ENCODE data around the gene SNAP91.

DNA sequence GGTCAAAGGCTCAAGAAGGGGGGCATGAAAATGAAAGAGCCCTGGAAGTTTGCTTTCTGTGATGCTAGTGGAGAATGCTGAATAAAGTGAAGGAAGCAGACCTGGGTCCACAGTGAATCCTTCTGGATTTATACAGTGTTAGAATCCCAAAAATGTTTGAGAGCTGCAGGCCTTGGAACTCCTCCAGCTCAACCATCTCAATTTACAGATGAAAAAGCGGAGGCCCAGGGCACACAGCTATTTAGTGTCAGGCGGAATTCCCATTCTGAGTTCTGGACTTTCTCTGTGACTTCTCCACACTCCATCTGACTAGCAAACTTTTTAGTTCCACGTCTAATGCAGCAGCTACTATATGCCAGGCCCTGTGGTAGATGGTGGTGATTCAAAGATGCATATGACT is 198.1 kb downstream of the SNAP91 start:
- TF ChIP-seq POLR2A (IDR thresholded peaks at IDR 0.05) = no peak
- TF ChIP-seq, protein P1, sequence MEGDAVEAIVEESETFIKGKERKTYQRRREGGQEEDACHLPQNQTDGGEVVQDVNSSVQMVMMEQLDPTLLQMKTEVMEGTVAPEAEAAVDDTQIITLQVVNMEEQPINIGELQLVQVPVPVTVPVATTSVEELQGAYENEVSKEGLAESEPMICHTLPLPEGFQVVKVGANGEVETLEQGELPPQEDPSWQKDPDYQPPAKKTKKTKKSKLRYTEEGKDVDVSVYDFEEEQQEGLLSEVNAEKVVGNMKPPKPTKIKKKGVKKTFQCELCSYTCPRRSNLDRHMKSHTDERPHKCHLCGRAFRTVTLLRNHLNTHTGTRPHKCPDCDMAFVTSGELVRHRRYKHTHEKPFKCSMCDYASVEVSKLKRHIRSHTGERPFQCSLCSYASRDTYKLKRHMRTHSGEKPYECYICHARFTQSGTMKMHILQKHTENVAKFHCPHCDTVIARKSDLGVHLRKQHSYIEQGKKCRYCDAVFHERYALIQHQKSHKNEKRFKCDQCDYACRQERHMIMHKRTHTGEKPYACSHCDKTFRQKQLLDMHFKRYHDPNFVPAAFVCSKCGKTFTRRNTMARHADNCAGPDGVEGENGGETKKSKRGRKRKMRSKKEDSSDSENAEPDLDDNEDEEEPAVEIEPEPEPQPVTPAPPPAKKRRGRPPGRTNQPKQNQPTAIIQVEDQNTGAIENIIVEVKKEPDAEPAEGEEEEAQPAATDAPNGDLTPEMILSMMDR (IDR thresholded peaks at IDR 0.05) = no peak

All from right lobe of liver (tissue), 4 donors.